Measurements from ENCODE around the gene SLC8A1. TPM values are rescaled to one million over a fixed set of nuclear protein-coding genes. Genes with fewer than 3 reads are reported as not detected.

Gene SLC8A1
- total RNA-seq, 1 experiment from 2014 or later, result 1.7 TPM

DNA sequence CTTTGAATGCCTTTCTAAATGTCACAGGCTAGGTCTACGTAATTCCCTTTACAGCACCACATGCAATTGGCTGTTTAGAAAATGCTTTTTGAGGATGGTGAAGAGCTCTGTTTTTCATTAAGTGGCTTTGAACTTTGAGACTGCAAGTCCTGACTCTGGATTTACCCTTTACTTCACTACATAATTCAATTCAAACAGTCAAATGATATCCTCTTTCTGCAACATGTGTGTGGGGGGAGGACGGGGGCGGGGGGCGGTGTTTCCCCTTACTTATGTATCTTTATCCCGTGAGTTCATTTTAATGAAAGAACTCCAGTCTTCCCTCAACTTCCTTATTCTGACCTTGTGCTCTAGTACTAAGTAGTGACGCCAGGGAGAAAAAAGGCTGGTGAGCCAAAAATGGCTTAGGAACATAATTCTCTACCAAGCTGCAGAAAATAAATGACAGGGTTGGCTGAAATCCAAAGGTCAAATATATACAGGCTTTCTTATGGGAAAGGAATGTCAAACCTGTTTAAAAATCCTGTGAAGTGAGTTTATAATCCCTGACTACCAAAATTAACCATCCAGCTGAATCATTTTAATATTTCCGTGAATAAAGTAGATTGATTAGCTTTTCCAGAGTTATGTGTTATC, 119.6 kb downstream of the SLC8A1 start:
- Histone ChIP-seq H3K9ac (ENCODE audit: extremely low read depth, insufficient read length, low read length) (no peak overlapping the region), H2BK120ac (ENCODE audit: low read depth, low read length, poor library complexity, severe bottlenecking) (no peak overlapping the region), H3K23ac (ENCODE audit: insufficient read length, low read depth, low read length) (no peak overlapping the region), H3K27me3 (ENCODE audit: insufficient read depth, low read length) (no peaks in the 10 kb centered on the region), H3K14ac (ENCODE audit: insufficient read depth, low read length) (no peak overlapping the region), H2BK20ac (ENCODE audit: low read depth, low read length, poor library complexity, severe bottlenecking) (no peak overlapping the region), H3K18ac (ENCODE audit: insufficient read length, low read depth, low read length) (no peak overlapping the region), H3K4me1 (ENCODE audit: insufficient read depth, low read length) (no peaks in the 10 kb centered on the region), H3K56ac (ENCODE audit: insufficient read length, low read depth, low read length) (no peak overlapping the region), H3K79me1 (ENCODE audit: insufficient read depth, low read depth, low read length, poor library complexity, severe bottlenecking) (no peaks in the 10 kb centered on the region), H2BK15ac (ENCODE audit: low read depth, low read length) (no peak overlapping the region), H3K4me2 (ENCODE audit: insufficient read depth, insufficient read length, low read length) (no peak overlapping the region), H4K20me1 (ENCODE audit: control insufficient read depth, insufficient read depth, insufficient read length) (no peaks in the 10 kb centered on the region), H2BK12ac (ENCODE audit: insufficient read length, low read depth, low read length) (no peak overlapping the region), H4K91ac (ENCODE audit: insufficient read length, low read depth, low read length) (no peak overlapping the region), H4K5ac (ENCODE audit: insufficient read length, low read depth, low read length) (no peak overlapping the region), H3T11ph (ENCODE audit: low read length) (no peak overlapping the region), H2AK5ac (ENCODE audit: insufficient read length, low read length) (no peak overlapping the region), H3K23me2 (ENCODE audit: insufficient read length, low read depth, low read length, poor library complexity, severe bottlenecking) (no peaks in the 10 kb centered on the region), H3K79me2 (ENCODE audit: insufficient read depth, low read length) (no peaks in the 10 kb centered on the region), H4K8ac (replicated peaks; ENCODE audit: insufficient read length, low read depth, low read length) (no peak overlapping the region), H2AFZ (ENCODE audit: low read length) (no peak overlapping the region), H3K4ac (ENCODE audit: low read depth, low read length) (no peak overlapping the region), H3K27ac (ENCODE audit: insufficient read length, low read depth, low read length) (no peak overlapping the region), H2BK5ac (ENCODE audit: insufficient read length, low read length) (no peak overlapping the region), H3K9me3 (ENCODE audit: control insufficient read depth, low read depth, low read length) (no peaks in the 10 kb centered on the region)
- Mint-ChIP-seq H3K4me1 (peaks cover 0 to 3% of the 10 kb centered on the region in 2 experiments; a peak in 2 of 4 replicates), H3K36me3 (ENCODE audit: insufficient read depth in 1 of 3, low read depth in 3 of 3) (no peaks in the 10 kb centered on the region; a peak in 1 of 7 replicates), H3K27ac (no peak overlapping the region; a peak in 2 of 7 replicates), H3K27me3 (ENCODE audit: low read depth) (no peaks in the 10 kb centered on the region), H3K9me3 (no peaks in the 10 kb centered on the region; a peak in 1 of 5 replicates), H3K4me3 (no peak overlapping the region)
- TF ChIP-seq CTCF (conservative IDR thresholded peaks at IDR 0.05), result no peak
- no CpG with 5 or more reads among the region's 7 CpGs for WGBS (ENCODE audit: extremely low coverage, insufficient read length, low lambda C conversion rate)
- DNase-seq, result no peak

All from H9 (cell line).